H9 (cell line): ENCODE results near the gene HPSE. TPM values are rescaled to one million over a fixed set of nuclear protein-coding genes. Genes with fewer than 3 reads are reported as not detected.

Experiments
- DNase-seq: peaks from one replicate; pipeline ENCODE4 v3.0.0-alpha.2; 2017
- H2AFZ ChIP-seq: one replicate; pipeline ENCODE4 v1.6.1; 2013; ENCODE audit warnings: mild to moderate bottlenecking, low read length, control low read depth, moderate library complexity
- H2AK5ac ChIP-seq: 2 replicates; pipeline ENCODE4 v1.6.1; 2013; ENCODE audit warnings: low read length, control low read depth, mixed read lengths; ENCODE audit not compliant: insufficient read length
- H2BK120ac ChIP-seq: one replicate; pipeline ENCODE4 v1.6.1; 2013; ENCODE audit warnings: low read depth, mild to moderate bottlenecking, low read length, control low read depth, inconsistent platforms; ENCODE audit not compliant: poor library complexity, severe bottlenecking
- H2BK12ac ChIP-seq: 2 replicates; pipeline ENCODE4 v1.6.1; 2013; ENCODE audit warnings: low read length, control low read depth, mixed read lengths, low read depth; ENCODE audit not compliant: insufficient read length
- H2BK15ac ChIP-seq: 2 replicates; pipeline ENCODE4 v1.6.1; 2013; ENCODE audit warnings: low read depth, low read length, control low read depth
- H2BK20ac ChIP-seq: one replicate; pipeline ENCODE4 v1.6.1; 2013; ENCODE audit warnings: low read depth, mild to moderate bottlenecking, low read length, control low read depth, inconsistent platforms; ENCODE audit not compliant: poor library complexity, severe bottlenecking
- H2BK5ac ChIP-seq: 2 replicates; pipeline ENCODE4 v1.6.1; 2013; ENCODE audit warnings: low read length, control low read depth, mixed read lengths; ENCODE audit not compliant: insufficient read length
- H3K14ac ChIP-seq: 2 replicates; pipeline ENCODE4 v1.6.1; 2013; ENCODE audit warnings: low read length, control low read depth; ENCODE audit not compliant: insufficient read depth
- H3K18ac ChIP-seq: 2 replicates; pipeline ENCODE4 v1.6.1; 2013; ENCODE audit warnings: low read depth, mild to moderate bottlenecking, mixed read lengths, low read length, control low read depth; ENCODE audit not compliant: insufficient read length
- H3K23ac ChIP-seq: 2 replicates; pipeline ENCODE4 v1.6.1; 2013; ENCODE audit warnings: low read length, control low read depth, mixed read lengths, low read depth; ENCODE audit not compliant: insufficient read length
- H3K23me2 ChIP-seq: 2 replicates; pipeline ENCODE4 v1.6.1; 2013; ENCODE audit warnings: low read depth, mild to moderate bottlenecking, mixed read lengths, low read length, control low read depth; ENCODE audit not compliant: insufficient read length, poor library complexity, severe bottlenecking
- H3K27ac ChIP-seq: 2 replicates; pipeline ENCODE4 v1.5.1; 2013; ENCODE audit warnings: low read length, control low read depth, mixed read lengths, low read depth; ENCODE audit not compliant: insufficient read length
- H3K27me3 ChIP-seq: 2 replicates; pipeline ENCODE4 v1.6.1; 2013; ENCODE audit warnings: low read length, control low read depth, inconsistent platforms; ENCODE audit not compliant: insufficient read depth
- H3K4ac ChIP-seq: 2 replicates; pipeline ENCODE4 v1.6.1; 2013; ENCODE audit warnings: low read depth, mild to moderate bottlenecking, control low read depth, inconsistent platforms, low read length, moderate library complexity
- H3K4me1 ChIP-seq: 2 replicates; pipeline ENCODE4 v1.6.1; 2013; ENCODE audit warnings: low read length, control low read depth, inconsistent platforms; ENCODE audit not compliant: insufficient read depth
- H3K4me2 ChIP-seq: 2 replicates; pipeline ENCODE4 v1.6.1; 2013; ENCODE audit warnings: low read length, control low read depth, mixed read lengths; ENCODE audit not compliant: insufficient read length, insufficient read depth
- H3K56ac ChIP-seq: 2 replicates; pipeline ENCODE4 v1.6.1; 2013; ENCODE audit warnings: low read depth, mild to moderate bottlenecking, mixed read lengths, low read length, control low read depth; ENCODE audit not compliant: insufficient read length
- H3K79me1 ChIP-seq: 2 replicates; pipeline ENCODE4 v1.6.1; 2013; ENCODE audit warnings: low read depth, mild to moderate bottlenecking, moderate library complexity, low read length, control low read depth, inconsistent platforms; ENCODE audit not compliant: insufficient read depth, poor library complexity, severe bottlenecking
- H3K79me2 ChIP-seq: 2 replicates; pipeline ENCODE4 v1.6.1; 2013; ENCODE audit warnings: low read length, control low read depth, inconsistent platforms; ENCODE audit not compliant: insufficient read depth
- H3K9ac ChIP-seq: 2 replicates; pipeline ENCODE4 v1.6.1; 2013; ENCODE audit warnings: low read length, control low read depth, mixed read lengths; ENCODE audit not compliant: insufficient read length; ENCODE audit errors: extremely low read depth
- H3K9me3 ChIP-seq: one replicate; pipeline ENCODE4 v1.6.1; 2013; ENCODE audit warnings: low read depth, low read length, inconsistent platforms; ENCODE audit not compliant: control insufficient read depth
- H3T11ph ChIP-seq: one replicate; pipeline ENCODE4 v1.6.1; 2013; ENCODE audit warnings: mild to moderate bottlenecking, low read length, control low read depth, inconsistent platforms
- H4K20me1 ChIP-seq: one replicate; pipeline ENCODE4 v1.6.1; 2013; ENCODE audit not compliant: control insufficient read depth, insufficient read length, insufficient read depth
- H4K5ac ChIP-seq: 2 replicates; pipeline ENCODE4 v1.6.1; 2013; ENCODE audit warnings: low read depth, mild to moderate bottlenecking, mixed read lengths, low read length, control low read depth; ENCODE audit not compliant: insufficient read length
- H4K8ac ChIP-seq: replicated peaks from 2 replicates; pipeline ENCODE4 v1.6.1; 2013; ENCODE audit warnings: low read length, control low read depth, mixed read lengths, low read depth; ENCODE audit not compliant: insufficient read length
- H4K91ac ChIP-seq: 2 replicates; pipeline ENCODE4 v1.6.1; 2013; ENCODE audit warnings: low read depth, mild to moderate bottlenecking, moderate library complexity, mixed read lengths, low read length, control low read depth; ENCODE audit not compliant: insufficient read length
- H3K27ac Mint-ChIP-seq, 3 experiments: 2 replicates in 2 of 3; 3 replicates in 1 of 3; pipeline ENCODE4 v1.8.0; 2020 to 2021; ENCODE audit warnings: mixed read lengths in 3 of 3, mild to moderate bottlenecking in 1 of 3, moderate library complexity in 1 of 3
- H3K27me3 Mint-ChIP-seq: 2 replicates; pipeline ENCODE4 v1.8.0; 2021; ENCODE audit warnings: low read depth, mild to moderate bottlenecking, moderate library complexity, mixed read lengths
- H3K36me3 Mint-ChIP-seq, 3 experiments: 2 replicates in 2 of 3; 3 replicates in 1 of 3; pipeline ENCODE4 v1.8.0; 2020 to 2021; ENCODE audit warnings: low read depth in 3 of 3, mixed read lengths in 3 of 3; ENCODE audit not compliant: insufficient read depth in 1 of 3
- H3K4me1 Mint-ChIP-seq, 2 experiments: 2 replicates each; pipeline ENCODE4 v1.8.0; 2020; ENCODE audit warnings: mixed read lengths in 2 of 2
- H3K4me3 Mint-ChIP-seq, 2 experiments: 2 replicates in 1 of 2; 3 replicates in 1 of 2; pipeline ENCODE4 v1.8.0; 2020 to 2021; ENCODE audit warnings: mild to moderate bottlenecking in 2 of 2, mixed read lengths in 2 of 2, moderate library complexity in 1 of 2
- H3K9me3 Mint-ChIP-seq, 2 experiments: 2 replicates in 1 of 2; 3 replicates in 1 of 2; pipeline ENCODE4 v1.8.0; 2020; ENCODE audit warnings: mild to moderate bottlenecking in 2 of 2, mixed read lengths in 2 of 2, moderate library complexity in 1 of 2
- CTCF ChIP-seq: fragments of 200-600 bp; sonication (generic); conservative IDR thresholded peaks from 3 replicates; pipeline ENCODE4 v1.8.0; 2021; ENCODE audit warnings: antibody characterized with exemption, mild to moderate bottlenecking
- WGBS: extraction: QIAGEN DNeasy Blood & Tissue Kit; methylation state at CpG from one replicate; pipeline ENCODE4 v1.1.7; 2013; ENCODE audit warnings: missing lambda C conversion rate, low lambda C conversion rate, mixed read lengths; ENCODE audit not compliant: insufficient read length; ENCODE audit errors: extremely low coverage; 5-methylcytosine and 5-hydroxymethylcytosine counted together
- total RNA-seq: library from RNA; stranded (reverse); gene quantifications from 2 replicates; pipeline ENCODE4 v1.2.1, GENCODE V29; 2021

Gene HPSE
- total RNA-seq, 1 experiment from 2014 or later: 2.0 TPM

DNA sequence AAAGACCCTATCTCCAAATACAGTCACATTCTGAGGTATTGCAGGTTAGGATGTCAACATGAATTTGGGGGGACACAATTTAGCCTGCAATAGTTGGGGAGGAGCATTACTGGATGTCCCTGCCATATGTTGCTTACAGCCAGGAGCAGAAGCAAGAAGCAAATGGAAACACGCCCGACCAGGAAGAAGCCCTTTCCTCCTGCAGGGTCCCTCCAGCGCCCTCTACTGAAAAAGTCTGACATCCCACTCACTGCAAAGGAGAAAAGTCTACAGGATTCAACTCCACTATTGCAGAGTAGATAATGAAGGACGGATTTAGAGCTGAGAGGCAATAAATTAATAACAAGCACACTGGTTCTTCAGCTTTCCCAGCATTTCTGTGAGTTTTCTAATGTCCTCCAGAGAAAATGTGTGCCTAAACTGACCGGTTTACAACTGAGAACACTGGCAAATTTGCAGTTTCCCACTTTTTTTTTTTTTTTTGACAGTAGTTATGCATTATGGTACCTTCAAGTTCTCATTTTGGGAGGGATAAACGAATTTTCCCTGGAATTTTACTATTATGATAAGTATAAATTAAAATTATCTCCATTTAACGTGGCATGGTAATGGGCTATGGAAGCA is 81.8 kb downstream of the HPSE start:
- Histone ChIP-seq H3K56ac (no peak overlapping the region), H2AFZ (no peak overlapping the region)

More for the DNA sequence above, 81.8 kb downstream of the HPSE start:
- H2AK5ac ChIP-seq: no peak overlapping the region
- Mint-ChIP-seq H3K36me3 (peaks cover 0 to 3% (median 0%) of the 10 kb centered on the region in 3 experiments; a peak in 1 of 7 replicates), H3K27ac (no peak overlapping the region), H3K4me1 (peaks cover 9 to 10% of the 10 kb centered on the region in 2 experiments), H3K27me3 (no peaks in the 10 kb centered on the region), H3K9me3 (no peaks in the 10 kb centered on the region), H3K4me3 (no peak overlapping the region)
- H4K20me1 ChIP-seq: no peaks in the 10 kb centered on the region
- no peak overlapping the region for H3K4ac ChIP-seq
- no peaks in the 10 kb centered on the region for H3K27me3 ChIP-seq
- H3K79me2 ChIP-seq: no peaks in the 10 kb centered on the region
- H2BK20ac ChIP-seq: no peak overlapping the region
- H2BK120ac ChIP-seq: no peak overlapping the region
- no peaks in the 10 kb centered on the region for H3K9me3 ChIP-seq
- TF ChIP-seq CTCF: peak; percentile 85
- H3K4me2 ChIP-seq: no peak overlapping the region
- no peaks in the 10 kb centered on the region for H3K23me2 ChIP-seq
- H3K14ac ChIP-seq: no peak overlapping the region
- H3K27ac ChIP-seq: no peak overlapping the region
- no peak overlapping the region for H2BK5ac ChIP-seq
- H4K5ac ChIP-seq: no peak overlapping the region
- no CpG with 5 or more reads among the region's 7 CpGs for WGBS
- peak; percentile 78 for DNase-seq
- H3K79me1 ChIP-seq: no peaks in the 10 kb centered on the region
- H2BK15ac ChIP-seq: no peak overlapping the region
- H2BK12ac ChIP-seq: no peak overlapping the region
- H3K18ac ChIP-seq: no peak overlapping the region
- H3K23ac ChIP-seq: no peak overlapping the region
- no peak overlapping the region for H3K9ac ChIP-seq
- no peak overlapping the region for H3T11ph ChIP-seq
- no peaks in the 10 kb centered on the region; the same call in 1 of the 2 replicates for H3K4me1 ChIP-seq
- H4K8ac ChIP-seq: no peak overlapping the region
- H4K91ac ChIP-seq: no peak overlapping the region
